T follicular helper cell (primary cell): ENCODE data around the gene SLC16A10.
"Not testable (repeated sequence)": the region's sequence is repeated elsewhere in the genome, so short reads cannot be mapped to it uniquely, and the experiment has no call there.

Experiments used
- DNase-seq: peaks from one replicate; pipeline ENCODE4 v3.0.0-alpha.2; 2020; ENCODE audit warnings: low read depth

SLC16A10 gene

DNA sequence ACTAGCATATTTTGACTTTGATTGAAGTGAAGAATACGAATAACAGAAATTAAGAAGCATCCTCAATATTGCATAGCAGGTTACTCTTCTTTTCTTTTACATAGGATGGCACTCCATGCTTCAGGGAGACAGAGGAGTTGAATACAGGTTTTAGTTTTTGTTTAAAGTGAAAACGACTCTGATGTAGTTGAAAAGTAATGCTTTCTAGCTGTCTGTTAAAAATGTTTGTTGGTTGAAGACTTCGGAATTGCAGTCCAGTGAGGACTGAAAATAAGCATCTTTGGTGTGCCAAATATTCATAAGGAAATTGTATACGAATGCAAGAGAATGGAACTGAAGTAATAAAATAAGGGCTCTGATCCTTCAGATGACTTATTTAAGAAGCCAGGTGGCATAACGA is 618 bp upstream of the SLC16A10 start:
- no peak for DNase-seq

DNA sequence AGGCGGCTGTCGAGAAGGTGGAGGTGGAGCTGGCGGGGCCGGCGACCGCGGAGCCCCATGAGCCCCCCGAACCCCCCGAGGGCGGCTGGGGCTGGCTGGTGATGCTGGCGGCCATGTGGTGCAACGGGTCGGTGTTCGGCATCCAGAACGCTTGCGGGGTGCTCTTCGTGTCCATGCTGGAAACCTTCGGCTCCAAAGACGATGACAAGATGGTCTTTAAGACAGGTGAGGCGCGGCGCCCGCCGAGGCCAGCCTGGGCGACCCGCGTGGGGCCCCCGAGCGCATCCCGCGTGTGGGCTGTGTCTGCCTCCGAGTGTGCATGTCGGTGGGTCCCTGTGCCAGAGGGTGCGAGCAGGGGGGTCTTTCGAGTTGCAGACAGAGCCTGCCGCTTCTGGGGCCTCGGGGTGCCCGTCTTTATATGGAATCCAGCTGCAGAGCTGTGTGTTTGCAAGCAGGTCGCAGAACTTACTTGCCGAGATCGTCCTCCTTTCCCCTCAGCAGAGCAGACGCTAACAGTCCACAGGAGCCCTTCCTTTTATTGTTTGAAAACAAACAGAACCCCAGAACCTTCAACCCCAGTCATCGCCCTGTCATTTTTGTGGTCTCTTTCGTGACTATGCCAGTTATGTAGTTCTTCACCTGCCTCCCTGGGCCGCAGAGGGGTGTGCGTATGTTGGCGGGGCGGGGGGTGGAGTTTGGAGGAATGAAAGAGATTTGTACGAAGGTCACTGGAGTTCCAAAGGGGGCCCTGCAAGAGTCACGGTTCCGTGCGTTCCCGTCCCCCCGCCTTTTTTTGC is 766 bp downstream of the SLC16A10 start:
- DNase-seq: peak; percentile 60

DNA sequence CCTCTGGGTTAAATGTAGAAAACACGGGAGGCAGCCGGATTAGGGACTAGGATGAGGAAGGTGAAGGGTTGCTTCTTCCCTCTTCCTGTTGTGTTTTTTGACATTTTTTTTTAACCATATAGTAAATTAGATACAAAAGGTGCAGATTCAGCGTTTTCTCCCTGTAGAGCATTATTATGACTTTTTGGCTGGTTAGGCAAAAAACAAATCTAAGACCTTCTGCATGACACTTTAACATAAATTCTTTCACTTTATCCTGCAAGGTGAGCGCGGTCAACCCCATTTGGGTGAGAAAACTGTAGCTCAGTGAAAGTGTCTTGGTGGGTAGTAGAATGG is 1.3 kb downstream of the SLC16A10 start:
- no peak for DNase-seq

DNA sequence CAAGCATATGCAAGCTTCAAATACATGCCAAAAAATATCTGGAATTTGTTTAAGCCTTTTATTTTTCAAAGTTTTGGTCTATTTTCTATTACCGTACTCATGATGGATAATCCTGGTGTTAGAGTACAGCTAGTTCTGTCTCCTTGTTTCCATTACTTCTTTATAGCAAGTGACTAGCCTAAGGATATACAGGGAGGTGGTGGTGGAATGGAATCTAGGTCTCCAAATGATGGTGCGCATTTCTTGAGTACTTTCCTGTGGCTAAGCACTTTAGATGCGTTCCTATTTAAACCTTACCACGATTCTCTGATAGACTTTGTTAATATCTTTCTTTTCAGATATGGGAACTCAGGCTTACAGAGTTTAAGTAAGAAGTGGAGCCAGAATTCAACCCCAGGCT is 3.5 kb downstream of the SLC16A10 start:
- DNase-seq: no peak

DNA sequence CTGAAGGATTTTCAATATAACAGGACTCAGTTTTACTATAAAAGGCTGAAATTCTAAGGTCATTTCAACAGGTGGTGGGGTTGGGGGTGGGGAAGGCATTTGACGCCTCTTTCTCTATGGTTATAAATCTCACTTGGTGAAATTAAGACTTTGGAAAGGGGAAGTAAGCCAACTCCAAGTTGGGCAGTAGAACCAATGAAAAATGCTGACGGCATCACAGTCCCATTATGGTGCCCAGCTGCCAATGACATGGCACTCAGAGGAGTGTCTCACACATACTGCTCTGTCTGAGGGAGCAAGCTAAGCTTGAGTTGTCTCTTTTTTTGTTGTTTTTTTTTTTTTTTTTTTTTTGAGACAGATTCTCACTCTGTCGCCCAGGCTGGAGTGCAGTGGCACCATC is 4.7 kb downstream of the SLC16A10 start:
- DNase-seq: no peak

DNA sequence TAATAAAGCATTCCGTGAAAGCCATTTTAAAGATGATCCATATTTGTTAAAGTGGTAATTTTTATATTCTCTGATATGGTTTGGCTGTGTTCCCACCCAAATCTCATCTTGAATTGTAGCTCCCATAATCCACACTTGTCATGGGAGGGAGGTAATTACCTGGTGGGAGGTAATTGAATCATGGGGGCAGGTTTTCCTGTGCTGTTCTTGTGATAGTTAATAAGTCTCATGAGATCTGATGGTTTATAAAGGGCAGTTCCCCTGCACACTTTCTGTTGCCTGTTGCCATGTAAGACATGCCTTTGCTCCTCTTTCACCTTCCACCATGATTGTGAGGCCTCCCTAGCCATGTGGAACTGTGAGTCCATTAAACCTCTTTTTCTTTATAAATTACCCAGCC is 8.2 kb downstream of the SLC16A10 start:
- DNase-seq: not testable (repeated sequence)

DNA sequence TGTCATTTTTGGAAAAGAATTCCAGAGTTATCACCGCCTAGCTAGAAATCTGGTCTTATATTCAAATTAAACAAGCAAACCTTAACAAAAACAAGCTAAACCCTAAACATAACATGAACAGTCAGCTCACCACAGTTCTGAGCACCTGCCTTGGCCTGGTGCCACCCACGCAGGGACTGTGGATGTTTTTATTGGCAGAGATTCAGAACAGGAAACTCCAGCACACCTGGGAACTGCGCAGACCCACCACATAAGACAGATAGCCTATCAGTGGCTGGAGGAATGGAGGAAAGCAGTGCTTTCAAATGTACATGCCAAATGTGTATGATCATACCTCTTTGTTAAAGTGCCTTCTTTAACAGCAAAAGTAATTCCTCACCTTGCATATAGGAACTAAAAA is 8.9 kb downstream of the SLC16A10 start:
- DNase-seq: peak; percentile 37

DNA sequence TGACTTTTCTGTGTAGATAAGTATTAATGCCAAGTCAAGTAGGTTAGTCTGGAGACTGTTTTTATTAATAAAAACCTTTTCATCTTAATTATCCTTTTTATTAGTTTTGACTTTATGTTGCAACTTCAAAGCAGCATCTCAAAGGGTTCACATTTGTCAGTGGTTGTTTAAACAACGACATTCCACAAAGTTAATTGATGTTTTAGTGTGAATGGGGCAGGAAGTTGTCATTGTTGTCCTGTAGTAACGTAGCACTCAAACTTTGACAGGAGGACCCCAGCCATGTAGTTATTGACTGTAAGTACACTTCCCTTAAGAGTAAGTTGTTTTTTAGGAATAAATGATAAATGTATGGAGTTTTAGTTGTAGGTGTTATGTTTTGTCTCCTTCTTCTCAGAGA is 11.3 kb downstream of the SLC16A10 start:
- no peak for DNase-seq

DNA sequence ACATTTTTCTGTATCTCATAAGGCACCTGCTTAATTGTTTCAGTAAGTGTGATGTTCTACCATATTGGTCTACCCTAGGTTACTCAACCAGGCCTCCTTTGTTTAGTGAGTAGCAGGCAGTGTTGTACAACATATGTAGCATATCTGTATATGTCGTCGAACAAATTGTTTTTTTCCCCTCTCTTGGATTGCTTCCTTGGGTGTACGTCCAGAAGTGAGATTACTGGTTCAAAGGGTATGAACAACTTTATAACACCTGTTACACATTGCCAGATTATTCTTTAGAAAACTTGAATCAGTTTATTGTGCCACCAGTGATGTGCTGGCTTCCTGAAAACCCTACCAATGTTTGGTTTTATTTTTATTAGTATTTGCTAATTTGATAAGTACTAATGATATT is 14.7 kb downstream of the SLC16A10 start:
- DNase-seq: no peak

DNA sequence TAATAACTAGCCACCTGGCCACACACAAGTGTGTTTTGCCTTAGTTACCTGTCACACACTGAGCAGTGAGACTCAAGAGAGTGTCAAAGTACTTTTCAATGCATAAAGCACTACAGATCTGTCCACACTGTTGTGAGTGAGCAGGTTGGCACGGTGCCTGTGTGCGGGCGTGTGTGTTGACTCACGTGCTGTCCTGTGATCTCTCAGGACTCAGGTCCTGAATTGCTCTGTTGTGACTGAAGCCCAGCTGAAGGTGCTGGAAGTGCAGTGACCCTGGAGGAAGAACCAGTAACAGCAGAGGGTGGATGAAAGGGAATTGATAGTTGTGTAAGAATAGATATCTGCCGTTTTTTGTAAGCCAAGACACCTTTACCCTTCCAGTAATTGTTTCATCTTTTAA is 18.3 kb downstream of the SLC16A10 start:
- no peak for DNase-seq

DNA sequence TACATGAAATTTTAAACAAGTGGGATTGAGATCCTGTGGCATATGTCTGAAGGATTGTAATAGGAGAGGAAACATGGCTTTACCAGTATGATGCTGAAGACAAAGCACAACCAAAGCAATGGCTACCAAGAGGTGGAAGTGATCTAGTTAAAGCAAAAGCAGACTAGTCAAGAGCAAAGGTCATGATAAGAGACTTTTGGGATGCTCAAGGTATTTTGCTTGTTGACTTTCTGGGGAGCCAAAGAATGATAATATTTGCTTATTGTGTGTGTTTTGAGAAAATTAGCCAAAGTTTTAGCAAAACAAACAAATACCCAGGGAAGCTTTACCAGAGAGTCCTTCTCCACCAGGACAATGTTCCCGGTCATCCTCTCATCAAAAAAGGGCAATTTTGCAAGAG is 20.3 kb downstream of the SLC16A10 start:
- DNase-seq: no peak

DNA sequence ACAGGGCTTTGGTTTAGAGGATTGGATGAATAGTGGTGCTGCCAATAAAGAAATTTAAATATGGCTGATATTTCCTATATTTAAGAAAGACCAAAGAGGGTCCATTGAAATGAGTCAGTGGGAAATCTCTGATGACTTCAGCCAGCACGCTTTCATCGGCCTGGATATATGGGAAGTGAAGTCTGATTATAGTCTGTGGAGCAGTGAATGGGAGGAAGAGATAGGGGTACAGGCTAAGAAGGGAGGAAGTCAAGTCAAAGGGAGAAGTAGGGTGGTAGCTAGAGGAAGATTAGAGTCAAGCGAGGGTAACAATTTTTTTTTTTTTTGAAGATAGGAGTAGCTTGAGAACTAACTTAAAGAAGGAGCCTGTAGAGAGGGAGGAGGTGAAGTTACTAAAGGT is 22.7 kb downstream of the SLC16A10 start:
- DNase-seq: no peak

DNA sequence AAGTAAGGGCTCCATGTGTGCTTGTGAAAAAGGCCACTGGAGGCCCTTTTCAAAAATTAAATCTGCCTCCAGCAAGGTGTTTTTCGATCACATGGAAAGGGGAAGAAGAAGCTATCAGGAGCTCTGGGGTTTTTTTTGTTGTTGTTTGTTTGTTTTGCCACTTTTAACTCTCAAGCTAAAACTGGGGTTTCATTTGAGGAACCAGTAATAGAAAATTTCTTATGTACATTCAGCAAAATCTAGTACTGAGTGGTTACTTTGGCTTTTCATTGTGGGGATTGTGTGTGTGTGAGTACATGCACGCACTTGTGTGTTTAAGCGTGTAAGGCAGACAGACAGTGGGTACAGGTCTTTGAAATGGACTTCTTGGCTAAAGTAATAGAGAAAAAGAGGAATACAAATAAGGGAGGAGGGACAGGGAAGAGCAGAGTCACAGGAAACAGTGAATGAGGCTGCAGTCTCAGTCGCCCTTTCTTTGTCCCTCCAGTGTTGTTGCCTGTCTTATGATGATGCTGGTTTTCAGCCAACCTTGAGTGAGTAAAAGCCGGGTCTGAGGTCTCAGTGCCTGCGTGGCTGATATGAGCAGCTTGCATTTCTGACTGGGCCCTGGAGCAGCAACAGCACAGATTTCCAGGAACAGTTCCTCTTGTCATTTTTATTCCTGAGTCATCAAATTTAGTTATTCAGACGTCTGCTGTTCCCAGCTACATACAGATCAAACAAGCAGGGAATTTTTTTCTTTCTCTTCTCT is 26.2 kb downstream of the SLC16A10 start:
- no peak for DNase-seq

DNA sequence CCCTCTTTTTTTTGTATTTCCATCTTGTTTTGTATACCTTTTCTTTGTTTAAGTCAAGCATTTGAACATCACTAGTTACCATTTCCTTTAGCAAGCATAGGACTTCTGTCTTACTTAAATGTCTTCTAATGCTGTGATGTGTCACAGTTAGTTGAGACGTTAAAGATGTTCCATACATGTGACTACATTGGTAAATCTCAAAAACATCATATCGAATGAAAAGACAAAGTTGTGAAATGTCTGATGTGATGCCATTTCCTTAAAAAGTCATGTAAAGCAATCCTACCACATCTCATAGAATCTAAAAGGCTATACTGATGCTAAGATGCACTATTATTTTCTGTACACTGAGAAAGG is 26.8 kb downstream of the SLC16A10 start:
- DNase-seq: no peak

DNA sequence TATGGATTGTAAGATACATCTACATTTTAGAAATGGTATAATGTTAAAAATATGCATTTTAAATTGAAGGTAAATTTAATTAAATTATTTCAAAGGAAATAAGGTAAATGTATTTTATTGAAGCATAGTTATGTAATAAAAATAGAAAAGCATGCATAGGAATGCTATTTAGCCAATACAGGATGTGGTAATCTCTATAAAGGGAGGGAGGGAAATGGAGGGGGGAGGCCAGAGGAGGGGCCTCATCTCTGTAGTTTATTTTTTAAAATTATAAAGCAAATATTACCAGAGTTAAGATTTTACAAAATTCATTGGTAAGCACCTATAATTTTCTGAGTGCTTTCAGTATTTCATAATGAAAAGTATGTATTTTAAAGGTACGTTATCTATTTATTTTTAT is 27.2 kb downstream of the SLC16A10 start:
- DNase-seq: no peak

DNA sequence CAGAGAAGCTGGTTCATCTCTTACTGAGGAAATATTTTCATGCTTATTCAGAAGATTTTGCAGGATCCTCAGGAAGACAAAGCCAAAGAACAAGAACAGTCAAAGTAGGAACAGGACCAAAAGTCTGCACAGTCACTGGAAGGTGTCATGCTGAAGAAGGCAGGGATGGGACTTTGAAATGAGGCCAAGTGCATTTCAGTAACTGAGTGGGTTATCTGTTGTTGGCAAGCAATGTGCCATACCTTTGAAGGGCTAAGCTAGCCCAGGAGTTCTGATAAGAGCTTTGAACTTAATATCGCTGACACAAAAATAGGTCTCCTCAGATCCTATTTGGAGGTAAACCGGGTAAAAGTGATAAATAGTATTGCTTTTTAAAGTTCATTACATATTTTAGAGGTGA is 31.5 kb downstream of the SLC16A10 start:
- DNase-seq: no peak

DNA sequence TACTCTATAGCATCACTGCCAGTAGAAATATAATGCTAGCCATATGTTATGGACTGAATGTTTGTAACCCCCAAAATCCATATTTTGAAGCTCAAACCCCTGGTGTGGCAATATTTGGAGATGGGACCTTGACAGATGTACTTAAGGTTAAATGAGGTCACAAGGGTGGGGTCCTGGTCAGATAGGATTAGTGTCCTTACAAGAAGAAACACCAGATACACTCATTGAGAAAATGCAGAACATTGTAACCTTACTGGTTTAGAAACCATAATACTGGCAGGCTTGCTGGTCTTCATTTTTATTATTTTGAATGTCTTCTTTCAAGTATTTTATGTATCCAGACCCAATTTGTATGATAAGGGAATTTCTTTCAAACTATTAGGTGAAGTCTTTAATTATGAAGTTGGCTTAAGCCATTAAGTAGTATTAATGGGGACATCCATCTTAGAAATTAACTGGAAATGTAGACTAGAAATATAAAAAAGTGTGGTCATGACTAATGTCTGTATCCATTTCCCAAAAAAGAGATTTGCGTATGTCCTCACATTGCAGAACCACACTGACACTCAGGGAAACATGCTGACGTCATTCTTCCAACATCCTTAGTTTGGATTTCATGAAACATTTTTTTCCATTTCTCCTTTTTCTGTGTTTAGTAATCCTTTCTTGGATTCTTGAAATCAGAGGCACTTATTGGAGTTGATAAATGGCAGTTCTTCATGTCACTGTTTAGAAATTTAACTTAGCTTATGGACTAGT is 32.4 kb downstream of the SLC16A10 start:
- no peak for DNase-seq

DNA sequence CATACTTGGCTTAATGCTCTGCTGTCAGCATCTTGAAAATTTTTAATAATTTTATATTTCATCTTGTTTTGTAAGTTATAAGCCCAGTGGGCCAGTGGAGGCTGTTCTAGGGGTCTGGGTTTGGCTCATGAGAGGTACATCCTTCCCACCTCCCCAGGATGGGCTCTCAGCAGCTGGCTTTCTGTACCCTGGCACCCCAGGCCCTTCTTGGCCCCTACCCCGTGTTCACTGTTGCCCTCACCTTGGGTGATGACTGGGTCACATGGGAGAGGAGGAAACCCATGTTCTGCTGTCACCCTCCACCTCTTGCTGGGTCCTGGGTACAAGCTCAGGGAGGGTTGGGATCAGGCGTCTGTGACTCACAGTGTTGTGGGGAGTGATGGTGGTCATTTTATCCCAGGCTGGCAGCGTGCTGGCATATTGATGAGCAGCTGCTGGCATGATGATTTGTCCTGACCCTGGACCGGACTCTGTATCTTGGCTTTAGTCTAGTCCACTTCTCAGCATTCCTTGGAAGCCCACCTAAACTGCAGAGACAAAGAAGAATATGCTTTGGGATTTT is 34.6 kb downstream of the SLC16A10 start:
- no peak for DNase-seq

DNA sequence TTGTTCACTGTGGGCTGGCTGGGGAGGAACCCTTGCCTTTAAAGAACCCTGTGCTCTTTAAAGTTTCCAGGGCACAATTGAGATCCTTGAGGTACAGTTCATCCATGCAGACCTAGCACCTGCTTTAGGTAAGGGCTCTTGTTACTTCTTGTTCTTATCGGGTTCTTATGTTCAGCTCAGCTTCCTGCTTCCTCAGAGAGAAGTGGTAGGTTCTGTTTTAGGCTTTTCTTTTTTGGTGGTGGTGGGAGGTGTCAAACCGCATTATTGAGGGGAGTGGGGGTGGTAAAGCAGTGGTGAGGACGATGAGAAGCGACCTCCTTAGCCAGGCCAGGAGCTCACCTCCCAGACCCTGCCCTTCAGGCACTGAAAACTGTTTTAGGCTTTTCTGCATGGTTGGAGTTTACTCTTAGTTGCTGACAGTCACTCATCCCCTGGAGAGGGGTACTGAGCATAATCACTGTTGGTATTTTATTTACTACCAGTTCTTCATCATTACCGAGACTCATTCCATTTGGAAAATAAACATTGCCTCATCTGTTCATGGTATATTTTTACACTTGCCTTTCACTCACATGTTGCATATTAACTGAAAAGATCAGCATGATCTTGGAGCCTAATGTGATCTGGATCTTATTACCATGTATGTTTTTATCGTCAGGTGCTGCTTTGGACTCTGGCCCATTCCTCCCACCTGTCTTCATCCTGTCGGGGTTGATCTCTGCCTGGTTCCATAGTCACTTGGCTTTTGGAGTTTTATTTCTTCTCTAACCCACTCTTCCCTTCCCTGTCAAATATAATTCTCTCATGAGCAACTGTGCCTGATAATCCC is 35.4 kb downstream of the SLC16A10 start:
- no peak for DNase-seq

DNA sequence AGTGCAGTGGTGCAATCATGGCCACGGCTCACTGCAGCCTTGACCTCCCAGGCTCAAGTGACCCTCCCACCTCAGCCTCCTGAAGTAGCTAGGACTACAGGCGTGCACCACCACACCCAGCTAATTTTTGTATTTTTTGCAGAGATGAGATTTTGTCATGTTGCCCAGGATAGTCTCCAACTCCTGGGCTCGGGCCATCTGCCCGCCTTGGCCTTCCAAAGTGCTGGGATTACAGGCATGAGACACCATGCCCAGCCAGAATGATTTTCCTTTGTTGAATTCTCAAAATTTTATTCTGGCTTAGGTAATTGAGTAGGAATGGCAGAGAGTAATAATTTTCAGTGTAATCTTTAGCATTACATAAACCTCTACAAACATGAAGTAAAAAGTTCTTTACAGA is 37.1 kb downstream of the SLC16A10 start:
- DNase-seq: no peak

DNA sequence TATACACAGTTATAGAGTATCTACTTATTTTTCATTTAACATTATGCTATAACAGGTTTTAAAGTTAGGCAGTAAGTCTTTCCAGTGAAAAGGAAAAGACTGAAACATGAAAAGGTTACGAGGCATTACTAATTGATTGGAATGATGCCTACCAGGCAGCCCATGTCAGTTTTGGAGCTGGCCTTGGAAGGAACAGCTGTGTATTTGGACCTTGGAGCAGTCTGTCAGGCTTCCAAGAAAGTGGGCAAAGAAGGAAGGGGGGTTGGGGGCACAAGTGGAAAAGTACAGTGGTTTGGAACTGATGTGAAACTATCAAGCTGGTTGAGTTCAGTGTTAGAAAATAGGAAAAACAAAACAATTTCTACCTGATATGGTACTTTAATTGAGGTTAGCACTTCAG is 41.7 kb downstream of the SLC16A10 start:
- DNase-seq: no peak

DNA sequence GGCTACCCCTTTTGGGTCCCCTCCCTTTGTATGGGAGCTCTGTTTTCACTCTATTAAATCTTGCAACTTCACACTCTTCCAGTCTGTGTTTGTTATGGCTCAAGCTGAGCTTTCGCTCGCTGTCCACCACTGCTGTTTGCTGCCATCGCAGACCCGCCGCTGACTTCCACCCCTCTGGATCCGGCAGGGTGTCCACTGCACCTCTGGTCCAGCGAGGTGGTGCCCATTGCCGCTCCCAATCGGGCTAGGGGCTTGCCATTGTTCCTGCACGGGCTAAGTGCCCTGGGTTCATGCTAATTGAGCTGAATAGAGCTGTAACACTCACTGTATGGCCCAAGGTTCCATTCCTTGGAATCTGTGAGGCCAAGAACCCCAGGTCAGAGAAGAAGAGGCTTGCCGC is 43.7 kb downstream of the SLC16A10 start:
- not testable (repeated sequence) for DNase-seq
